Hypothalamus (tissue), 51 donors: ENCODE data around the gene LYRM1.
"Not testable (repeated sequence)": the region's sequence is repeated elsewhere in the genome, so short reads cannot be mapped to it uniquely, and the experiment has no call there.

Experiments
- DNase-seq, 51 donors: peaks; one replicate each; lab custom pipeline; 2025; lab: John Stamatoyannopoulos, UW

The LYRM1 gene, protein sequence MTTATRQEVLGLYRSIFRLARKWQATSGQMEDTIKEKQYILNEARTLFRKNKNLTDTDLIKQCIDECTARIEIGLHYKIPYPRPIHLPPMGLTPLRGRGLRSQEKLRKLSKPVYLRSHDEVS

DNA sequence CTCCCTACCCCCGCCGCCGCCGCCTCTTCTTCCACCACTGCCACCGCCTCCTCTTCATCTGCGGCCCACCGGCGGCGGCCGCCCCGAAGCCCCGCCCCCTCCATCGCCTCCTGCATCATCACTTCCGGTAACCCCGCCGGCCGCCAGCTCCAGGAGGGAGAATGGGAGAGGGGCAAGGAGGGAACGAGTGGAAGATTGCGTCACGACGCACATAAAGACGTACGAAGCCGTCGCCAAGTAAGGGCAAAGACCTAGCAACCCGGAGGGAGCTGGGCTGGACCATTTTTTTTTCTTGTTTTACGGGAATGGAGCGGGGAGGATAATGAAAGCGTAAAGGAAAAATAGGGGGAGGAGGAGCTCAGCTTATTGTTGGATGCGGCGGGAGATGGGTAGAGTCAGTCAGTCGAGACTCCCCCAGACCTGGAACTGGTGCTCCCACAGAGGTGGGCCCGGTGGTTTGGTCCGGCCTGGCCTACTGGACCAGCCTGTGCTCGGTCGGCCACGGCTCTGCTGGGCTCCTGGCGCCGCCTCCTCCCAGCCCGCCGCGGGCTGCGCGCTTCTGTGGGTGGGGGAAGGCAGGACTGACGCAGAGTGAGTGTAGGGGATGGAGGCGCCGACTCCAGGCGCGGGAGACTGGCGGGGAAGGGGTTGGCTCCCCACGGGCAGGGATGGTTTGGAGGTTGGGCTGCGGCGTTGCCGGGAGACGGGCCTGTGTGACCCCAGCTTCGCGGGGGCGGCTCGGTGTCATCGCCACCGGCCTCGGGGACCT lies at the start of gene LYRM1, which contains the start of gene DCUN1D3:
Gene LYRM1 (plus strand): TSS at position 473 of the 769 bp plus-strand sequence. CDS start 14,785 bp downstream, outside the sequence.
Gene DCUN1D3 (minus strand): TSS at position 60 of the 769 bp plus-strand sequence. CDS start 37,820 bp downstream, outside the sequence.
- DNase-seq, result peak; percentile 68 to 99 (median 93)

DNA sequence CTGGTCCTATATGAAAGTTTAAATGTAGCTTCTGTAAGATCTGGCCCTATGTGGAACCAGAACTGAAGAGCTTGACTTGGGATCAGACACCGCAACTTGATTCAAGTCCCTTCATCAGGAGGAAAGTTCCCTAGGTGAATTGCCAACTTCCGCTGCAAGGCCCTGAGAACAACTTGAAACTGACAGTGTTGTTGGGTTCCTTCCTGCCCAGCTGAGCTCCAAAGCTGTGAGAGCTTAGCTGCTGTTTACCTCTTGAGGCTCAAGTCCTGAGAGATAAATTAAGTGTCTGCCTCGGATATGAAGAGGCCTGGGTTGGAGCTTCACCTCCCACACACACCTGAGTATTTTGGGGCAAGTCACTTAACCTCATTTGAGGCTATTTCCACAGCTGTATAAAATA lies 49.6 kb upstream of the LYRM1 start:
- DNase-seq, result peak in 1 of 51 donors; percentile 21

DNA sequence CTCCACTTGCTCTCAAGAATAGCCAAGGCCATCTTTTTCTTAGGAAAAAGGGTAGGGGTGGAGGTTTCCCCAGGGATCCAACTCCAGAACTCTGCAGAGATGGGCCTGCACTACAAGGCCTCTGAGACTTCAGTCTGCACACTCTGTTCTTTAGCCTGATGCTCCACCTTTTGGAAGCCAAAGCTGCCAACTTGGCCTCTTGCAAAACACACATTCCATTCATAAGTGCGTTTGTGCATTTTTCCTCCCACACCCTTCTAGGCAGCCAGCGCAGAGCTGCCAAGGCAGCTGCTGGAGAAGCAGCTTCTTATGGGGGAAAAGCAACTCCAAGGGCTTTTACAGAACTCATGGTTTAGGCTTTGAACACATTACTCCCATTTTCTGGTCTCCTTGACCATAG lies 49.0 kb upstream of the LYRM1 start:
- DNase-seq, result peak in 15 of 51 donors; percentile 3 to 64 (median 26)

DNA sequence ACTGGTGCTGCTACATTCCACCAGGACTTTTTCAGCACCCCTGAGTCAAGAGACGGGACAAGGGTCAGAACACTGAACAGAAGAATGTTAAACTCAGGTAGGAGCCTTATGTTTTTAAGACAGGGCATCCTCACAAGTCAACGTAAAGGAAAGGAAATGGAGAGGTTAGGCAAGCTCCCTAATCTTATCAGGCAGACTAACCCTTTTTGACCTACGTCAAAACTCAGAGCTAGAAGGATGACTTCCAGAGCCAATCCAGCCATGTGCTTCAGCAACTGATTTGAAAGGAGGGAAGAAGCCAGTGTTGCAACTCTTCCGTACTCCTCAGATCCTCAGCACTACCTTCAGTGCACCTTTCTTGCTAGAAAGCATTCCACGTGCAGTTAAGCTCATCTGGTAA lies 47.4 kb upstream of the LYRM1 start:
- no peak for DNase-seq

DNA sequence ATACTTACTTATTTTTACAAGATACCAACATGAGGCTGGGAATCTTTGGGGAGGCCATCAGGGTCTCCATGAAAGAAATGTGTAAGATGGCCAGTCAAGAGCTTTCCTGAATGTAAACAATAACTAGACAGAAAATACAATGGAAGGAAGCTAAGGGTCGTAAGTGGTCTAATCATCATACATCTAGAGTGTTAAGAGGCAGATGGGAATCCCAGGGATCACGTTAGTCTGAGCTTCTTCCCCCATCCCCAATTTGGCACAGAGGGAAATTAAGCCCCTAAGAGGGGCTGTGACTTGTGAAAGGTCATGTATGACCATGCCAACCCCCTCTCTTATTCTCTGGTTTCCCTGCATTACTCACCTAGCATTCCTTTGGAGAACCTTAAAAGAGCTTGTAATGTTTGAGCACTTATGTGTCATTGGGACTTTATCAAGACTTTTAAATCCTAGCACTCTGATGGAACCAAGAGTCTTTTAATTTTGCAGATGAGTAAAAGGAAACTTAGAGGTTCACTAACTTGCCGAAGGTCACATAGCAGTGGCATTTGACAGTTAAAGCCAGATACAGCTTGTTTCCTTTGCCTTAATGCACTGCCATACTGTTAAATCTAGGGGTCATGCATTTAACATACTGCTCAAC lies 46.5 kb upstream of the LYRM1 start:
- no peak for DNase-seq

DNA sequence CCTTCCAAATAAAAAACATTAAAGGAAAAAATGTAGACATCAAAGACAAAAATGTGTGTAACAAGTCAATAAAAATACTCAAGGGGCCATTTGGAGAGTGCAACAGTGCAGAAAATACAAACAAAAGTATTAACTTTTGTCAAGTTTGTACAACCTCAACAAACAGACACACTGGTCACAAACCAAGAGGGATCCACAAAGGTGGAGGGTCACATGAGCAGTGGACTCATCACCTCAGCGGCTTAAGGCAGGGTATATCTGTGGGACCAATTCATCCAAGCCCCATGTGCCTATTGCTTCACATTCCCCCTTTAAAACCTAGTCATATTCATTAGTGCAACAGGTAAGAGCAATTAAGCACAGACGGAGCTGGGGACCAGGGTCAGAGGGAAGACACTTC lies 45.6 kb upstream of the LYRM1 start:
- DNase-seq, result no peak

DNA sequence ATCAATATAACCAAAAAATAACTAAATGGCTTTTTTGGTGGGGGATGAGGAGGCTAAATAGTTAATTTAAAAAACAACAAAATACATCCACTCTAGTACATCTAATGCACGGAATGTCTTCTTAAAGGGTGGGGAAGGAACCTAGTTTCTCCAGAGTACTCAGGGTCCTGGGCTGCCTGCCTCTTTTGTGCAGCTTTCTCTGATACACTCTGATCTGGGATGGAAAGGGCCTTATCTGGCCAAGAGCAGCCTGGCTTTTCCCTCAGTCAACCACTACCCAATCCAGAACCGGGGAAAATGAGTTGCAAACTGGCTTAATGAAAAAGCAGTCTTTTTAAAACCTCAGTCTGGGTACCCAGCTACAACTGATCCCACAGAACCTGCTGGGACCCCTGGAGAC lies 43.3 kb upstream of the LYRM1 start:
- DNase-seq, result no peak

DNA sequence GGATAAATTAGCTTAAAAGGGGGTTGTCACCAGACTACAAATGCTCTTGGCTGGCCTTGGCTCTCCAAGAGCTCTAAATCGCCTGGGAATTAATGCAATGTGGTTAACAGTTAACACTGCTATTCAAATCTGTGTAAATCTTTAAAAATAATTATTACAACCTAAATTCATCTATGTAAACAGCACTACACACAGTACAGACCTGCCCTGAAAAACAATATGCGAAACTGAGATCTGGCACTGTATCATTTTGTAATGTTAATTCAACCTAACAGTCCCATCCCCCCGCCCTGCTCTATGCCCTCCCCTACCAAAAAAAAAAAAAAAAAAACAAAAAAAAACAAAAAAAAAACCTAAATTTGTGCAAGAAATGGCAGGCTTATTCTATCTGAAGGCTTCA lies 41.3 kb upstream of the LYRM1 start:
- DNase-seq, result no peak

DNA sequence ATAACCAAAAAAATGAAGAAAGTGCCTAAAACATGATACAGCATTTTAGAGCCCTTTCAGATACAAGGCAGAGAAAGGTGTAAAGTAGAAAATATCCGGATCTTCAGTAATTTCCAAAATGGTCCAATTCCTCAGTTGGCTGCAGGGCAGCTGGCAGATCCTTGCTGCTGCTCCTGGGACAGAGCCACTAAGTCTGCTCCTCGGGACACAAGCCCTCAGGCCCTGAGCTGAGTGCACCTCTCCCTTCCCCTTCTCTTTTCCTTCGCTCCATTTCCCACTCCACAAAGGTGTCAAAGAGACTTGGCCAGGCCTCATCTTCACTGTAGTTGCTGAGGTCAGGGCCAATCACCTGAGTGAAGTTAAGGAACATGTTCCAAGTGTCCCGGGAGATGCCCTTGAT lies 40.9 kb upstream of the LYRM1 start:
- DNase-seq, result peak in 6 of 51 donors; percentile 8 to 36 (median 12)

DNA sequence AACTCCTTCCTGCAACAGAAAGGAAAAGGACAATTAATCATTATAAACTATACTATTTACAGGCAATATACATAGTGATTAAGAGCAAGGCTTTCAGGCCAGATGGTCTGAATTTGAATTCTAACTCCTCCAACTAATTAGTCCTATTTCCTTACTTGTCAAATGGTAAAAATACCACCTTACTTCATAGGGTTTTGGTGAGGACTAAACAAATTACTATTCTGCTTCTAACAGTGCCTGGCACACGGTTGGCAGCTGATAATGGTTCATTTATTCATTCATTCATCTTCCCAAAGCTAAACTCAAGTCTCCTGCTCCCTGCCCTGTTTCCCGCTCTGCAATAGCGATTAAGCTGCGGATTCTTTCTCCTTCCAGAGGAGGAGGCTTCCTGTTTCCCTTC lies 40.2 kb upstream of the LYRM1 start:
- no peak for DNase-seq

DNA sequence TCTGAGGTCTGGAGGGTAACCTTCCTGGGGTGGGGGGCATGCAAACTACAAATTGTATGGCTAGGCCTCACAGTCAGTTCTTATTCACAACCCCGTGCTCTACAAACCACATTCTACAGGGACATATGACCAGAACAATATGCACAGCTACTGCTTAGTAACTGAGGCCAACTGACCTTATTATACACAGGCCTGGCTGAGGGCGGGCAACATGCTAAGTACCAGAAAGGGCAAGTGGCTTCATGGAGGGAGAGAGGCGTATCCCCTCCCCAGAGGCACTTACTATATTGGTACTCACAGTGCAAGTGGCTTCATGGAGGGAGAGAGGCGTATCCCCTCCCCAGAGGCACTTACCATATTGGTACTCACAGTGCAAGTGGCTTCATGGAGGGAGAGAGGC lies 39.6 kb upstream of the LYRM1 start:
- not testable (repeated sequence) for DNase-seq

DNA sequence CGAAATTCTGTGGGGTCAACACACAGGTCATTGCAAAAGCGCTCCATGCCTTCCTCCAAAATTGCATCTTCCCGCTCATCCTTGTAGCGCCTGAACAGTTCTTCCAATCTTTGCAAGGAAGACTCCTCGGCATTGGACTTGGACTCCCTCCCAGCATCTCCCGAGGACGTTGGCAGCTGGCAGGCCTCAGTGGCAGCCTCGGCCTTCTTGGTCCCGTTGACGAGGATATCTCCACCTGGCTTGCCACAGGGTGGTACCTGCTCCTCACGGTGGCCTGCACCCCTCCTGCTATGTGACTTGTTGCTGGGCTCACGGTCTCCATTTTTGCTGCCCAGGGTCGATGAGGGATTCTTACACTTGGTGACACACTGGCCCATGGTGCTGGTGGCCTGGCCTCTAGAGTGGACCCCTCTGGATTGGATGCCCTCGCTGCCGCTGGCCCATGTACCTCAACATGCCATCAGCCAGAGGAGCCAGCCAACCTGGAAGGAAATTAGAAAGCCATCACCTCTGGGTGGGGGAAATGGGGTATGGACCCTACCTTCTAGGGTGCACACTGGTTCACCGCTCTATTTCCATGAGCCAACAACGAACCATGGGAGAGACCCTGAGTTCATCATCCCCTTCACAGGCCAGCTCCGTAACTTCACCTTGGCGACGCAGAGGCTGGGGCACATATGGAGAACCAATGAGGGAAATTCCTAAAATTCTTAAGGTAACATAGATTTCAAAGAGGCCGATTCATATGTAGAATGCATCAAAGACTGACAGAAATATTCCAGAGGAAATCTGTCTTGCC lies 38.2 kb upstream of the LYRM1 start:
- DNase-seq, result no peak

DNA sequence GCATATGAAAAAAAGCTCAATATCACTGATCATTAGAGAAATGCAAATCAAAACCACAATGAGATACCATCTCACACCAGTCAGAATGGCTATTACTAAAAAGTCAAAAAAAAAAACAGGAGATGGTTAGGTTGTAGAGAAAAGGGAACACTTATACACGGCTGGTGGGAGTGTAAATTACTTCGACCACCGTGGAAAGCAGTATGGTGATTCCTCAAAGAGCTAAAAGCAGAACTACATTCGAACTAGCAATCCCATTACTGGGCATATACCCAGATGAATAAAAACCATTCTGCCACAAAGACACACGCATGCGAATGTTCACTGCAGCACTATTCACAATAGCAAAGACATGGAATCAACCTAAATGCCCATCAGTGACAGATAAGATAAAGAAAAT lies 36.2 kb upstream of the LYRM1 start:
- not testable (repeated sequence) for DNase-seq

DNA sequence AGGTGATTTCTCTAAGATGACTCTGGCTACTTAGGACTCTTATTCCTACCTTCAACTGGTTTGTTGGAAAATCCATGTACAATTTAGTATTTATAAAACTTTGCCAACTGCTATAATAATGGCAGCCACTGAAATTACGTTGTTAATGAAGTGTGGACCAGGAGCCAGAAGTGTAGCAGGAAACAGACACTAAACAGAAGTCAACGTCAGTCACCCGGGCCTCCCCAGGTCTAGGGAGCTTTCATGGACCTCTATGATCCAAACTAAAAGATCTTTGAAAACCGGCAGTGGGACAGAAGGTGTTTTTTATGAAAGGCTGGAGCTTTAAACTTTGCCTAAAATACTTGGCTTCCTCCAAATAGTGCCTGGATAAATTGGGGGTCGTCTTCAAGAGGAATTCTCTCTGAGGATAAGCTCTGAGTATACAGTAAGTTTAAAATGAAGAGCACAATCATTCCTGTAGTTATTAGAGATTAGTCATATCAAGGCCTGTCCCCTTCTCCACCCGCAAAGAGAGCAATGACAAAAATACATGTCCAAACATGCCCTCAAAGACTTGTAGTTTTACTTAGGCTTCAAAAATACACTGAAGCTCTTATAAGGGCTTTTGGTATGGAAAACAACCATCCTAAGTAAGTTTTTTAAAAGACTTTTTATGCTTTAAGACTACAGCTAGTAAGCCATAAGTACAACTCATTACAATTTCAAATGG lies 35.0 kb upstream of the LYRM1 start:
- no peak for DNase-seq

DNA sequence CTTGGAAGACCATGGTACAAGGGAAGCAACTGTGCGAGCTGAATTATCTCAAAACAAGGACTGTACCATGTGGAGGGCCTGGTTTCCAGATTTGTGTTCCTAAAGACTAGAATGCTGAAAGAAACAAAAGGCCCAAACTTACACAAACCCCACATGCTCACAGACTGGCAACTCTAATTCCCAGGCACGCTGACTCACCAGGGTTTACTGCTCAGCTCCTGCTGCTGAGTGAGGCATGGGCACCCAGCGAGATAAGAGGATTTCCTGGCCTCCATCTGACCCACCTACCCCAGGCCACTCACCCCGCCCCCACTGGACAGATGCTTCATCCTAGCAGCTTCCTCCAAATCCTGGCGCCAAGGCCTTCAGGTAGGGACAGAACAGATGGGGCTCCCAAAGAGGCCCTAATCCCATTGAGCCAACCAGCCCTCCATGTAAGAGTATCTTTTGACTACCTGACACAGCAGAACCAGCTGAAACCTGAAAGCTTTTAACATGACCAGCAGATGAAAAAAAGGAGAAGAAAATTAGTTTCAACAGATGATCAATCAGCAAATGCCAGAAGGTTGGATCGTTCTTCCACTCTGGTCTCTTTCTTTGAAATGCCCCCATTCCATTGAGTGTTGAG lies 34.3 kb upstream of the LYRM1 start:
- DNase-seq, result peak in 2 of 51 donors; percentile 19 to 43

DNA sequence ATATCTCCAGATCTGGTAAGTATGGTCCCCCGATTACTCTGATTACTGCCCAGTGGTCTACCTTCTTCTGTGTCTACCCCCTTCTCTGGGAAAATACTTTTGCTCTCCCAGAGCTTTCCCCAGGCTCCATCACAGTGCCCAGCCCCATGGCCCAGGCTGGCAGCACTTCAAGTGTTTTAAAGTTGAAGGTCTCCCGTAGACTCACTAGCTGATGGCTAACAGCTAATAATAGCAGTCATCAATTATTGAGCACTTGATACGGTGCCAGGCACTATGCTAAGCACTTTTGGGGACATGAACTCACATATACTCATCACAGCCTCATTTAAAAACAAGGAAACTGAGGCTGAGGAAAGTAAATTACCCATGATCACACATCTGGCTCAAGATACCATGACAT lies 33.8 kb upstream of the LYRM1 start:
- no peak for DNase-seq

DNA sequence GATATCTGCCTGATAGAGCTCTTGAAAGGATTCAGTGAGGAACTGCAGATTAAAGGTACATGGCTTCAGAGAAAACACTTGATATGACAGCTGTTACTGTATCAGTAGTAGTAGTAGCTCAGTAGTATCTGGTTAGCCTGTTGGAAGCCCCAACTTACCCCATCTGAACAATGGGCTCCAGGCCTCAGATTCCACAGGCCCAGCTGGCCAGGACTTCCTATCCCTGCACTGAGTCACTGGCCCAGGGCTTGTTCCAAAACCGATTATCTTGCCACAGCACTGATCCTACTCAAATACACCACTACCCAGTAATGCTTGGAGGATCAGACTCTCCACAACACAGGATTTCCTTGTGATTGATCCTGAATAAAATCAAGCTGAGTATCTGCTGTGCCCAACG lies 33.0 kb upstream of the LYRM1 start:
- DNase-seq, result no peak

DNA sequence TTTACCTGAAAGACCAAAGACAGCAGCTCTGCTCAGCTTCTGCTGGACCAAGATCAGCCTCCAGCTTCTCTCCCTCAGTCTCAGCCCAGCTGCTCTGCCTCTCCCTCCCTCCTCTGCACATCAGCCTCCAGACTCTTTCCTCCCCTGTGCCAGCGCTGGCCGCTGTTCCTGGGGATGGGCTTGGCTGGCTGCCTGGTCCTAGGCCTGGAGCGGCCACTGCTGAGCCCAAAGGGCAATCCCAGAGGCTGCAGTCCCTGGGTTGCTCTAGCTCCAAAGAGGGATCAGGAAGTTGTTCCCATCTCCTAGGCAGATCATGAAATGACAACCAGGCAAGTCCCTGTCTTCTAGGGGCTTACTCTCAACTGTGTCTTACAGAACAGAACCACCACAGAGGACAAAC lies 31.7 kb upstream of the LYRM1 start:
- DNase-seq, result peak in 49 of 51 donors; percentile 5 to 90 (median 62)

DNA sequence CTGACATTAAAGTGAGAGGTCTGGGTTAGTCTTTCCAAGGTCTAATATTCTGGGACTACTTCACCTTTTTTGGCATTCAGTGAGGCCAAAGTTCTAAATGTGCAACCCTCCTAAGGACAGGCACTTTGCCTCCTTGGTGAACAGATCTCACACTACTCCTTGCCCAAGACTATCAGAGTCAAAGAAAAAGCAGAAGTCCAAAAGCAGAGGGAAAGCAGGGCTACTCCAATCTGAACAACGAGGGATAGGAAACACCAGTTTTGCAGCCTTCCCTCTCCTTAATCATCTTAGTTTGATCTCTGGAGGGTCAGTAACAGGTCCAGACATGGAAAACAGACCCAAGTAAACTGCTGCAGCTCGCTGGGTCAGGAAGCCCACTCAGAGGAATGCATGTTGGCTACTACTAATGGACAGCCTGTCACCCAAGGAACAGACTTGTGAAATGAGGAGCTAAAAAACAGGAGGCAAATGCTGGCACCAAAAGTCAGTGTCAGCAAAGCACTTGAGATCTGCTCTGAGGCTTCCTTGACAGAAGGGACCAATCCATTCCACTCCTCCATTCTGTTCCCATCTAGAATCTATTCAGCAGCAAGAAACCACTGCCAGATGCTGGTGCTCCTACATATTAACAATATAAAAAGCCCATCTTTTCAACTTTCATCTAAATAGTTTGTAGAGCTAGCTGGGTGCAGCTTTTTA lies 30.3 kb upstream of the LYRM1 start:
- no peak for DNase-seq
